ENCODE data around the gene ATG9A. TPM values are rescaled to one million over a fixed set of nuclear protein-coding genes. Genes with fewer than 3 reads are reported as not detected.
"Not testable (repeated sequence)": the region's sequence is repeated elsewhere in the genome, so short reads cannot be mapped to it uniquely, and the experiment has no call there.

The ATG9A gene, protein sequence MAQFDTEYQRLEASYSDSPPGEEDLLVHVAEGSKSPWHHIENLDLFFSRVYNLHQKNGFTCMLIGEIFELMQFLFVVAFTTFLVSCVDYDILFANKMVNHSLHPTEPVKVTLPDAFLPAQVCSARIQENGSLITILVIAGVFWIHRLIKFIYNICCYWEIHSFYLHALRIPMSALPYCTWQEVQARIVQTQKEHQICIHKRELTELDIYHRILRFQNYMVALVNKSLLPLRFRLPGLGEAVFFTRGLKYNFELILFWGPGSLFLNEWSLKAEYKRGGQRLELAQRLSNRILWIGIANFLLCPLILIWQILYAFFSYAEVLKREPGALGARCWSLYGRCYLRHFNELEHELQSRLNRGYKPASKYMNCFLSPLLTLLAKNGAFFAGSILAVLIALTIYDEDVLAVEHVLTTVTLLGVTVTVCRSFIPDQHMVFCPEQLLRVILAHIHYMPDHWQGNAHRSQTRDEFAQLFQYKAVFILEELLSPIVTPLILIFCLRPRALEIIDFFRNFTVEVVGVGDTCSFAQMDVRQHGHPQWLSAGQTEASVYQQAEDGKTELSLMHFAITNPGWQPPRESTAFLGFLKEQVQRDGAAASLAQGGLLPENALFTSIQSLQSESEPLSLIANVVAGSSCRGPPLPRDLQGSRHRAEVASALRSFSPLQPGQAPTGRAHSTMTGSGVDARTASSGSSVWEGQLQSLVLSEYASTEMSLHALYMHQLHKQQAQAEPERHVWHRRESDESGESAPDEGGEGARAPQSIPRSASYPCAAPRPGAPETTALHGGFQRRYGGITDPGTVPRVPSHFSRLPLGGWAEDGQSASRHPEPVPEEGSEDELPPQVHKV
- 46.5 and 75.4 TPM in 2 replicates for total RNA-seq

DNA sequence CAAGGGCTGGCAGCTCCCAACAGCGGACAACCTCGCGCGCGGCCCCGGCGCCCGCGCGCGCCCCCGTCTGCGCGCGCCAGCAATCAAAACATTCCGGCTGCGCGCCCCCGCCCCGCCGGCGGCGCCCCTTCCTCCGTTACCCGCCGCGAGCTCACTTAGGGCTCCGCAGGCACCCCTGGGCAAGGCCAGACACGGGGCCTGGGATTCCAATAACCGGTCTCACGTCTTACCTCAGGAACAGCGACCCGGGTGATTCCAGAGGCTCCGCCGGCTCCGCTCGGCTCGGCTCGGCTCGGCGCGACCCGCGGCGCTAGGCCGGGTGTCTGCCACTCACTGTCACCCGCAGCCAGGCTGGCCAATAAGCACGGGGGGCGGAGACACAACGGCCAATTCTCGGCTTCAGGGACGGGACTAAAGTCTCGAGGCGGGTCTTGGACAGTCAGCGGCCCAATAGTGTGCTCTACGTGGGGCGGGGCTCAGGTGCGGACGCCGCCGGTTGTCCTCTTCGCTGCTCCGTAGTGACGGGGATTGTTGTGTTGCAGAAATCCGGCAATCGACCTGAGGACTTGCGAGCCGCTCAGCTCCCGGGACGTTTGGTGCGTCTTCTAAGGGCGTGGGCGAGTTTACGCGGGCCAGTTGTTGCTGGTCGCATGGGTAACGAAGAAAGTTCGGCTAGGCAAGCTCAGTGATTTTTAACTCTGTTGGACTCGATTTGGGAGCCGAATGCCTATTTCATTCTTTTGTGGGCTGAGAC is at the start of gene ATG9A, which contains the start of gene ANKZF1:
TSS of gene ATG9A (minus strand) at position 332 of the 754 bp plus-strand sequence. CDS start 1,612 bp downstream, outside the sequence.
TSS of gene ANKZF1 (plus strand) at position 502 of the 754 bp plus-strand sequence. CDS start 452 bp downstream, outside the sequence.
- peak; percentile 99 for DNase-seq

DNA sequence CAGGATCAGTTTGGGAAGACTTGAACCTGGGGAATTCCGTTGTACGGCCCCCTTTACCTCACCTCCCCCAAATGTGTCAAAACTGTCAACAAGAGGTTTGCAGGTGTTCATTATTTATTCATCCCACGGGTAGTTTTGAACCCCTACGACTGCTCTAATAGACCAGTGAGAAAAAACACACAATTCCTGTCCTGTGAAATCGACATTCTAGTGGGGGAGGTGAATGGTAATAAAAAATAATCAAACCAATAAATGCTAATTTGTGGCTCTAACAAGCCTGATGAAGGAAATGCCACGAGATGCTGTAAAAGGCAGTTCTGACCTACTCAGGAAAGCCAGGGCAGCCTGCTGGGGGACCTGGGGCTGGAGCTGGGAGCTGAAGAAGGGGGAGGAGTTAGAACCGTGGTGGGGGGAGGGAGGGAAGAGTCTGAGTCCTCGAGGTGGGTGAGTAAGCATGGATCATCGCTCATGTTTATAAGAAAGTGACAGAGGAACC is 49.3 kb upstream of the ATG9A start:
- DNase-seq = no peak

DNA sequence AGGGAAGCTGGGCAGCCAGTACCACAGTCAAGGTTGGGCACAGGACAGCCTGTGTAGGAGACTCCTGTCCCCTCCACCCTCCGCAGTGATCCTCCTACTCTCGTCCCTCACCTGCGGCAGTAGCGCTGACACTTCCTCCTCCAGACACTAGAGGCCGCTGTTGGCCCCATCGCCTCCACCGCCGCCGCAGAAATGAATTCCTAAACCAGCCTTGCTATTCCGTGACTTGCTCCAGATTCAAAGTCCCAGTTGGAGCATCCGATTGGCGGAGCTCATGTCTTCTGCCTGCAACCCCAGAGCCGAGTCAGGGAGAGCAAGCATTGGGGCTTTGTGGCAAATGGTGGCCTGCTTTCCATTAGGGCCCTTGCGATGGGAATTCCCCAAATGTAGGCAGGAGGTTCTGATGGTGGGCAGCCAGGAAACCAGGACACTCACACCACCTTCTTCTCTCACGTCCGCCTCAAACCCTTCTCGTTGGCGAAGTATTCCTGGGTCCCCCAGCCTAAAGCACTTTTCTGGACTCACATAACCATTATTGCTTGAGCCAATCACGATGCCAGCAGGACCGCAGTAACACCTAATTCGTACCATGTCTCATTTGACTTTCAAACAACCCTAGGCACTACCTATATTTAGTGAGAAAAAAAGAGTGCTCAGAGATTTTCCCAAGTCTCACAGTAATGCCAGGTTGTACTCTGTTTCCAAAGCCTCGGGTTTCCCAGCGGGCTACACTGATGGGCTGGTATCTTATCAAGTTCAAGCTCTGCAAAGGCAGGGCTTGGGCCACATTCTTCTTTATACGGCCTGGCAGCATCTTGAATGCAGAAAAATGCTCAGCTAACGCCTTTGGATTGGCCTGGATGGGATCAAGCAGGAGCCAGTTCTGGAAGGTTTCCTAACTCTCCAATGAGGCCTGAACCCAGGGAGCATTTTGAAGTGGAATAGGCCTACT is 48.5 kb upstream of the ATG9A start:
- peak; percentile 83 for DNase-seq

DNA sequence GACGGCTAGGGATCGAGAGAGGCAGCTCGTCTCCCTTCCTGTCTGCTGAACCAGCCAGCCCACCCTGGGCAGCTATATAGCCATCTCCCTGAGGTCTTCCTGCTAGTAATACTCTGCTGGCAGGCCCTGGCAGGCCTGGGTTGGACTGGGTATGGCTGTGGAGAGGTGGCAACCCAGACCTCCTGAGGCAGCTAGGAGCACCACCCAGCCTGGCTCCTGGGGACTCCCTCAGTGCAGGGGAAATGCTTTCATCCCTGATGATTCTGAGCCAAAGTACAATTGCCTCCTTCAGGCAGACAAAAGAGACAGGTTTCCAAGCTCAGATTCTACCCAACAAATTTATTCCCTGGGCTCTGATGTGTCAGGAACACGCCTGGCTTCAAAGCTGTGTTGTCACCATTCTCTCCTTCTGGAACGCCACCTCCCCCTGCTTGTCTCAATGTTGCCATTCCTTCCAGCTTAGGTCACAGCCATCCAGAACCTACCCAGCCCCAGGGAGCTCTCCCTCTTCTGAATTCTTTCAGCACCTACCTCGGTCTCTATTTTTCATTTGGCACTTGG is 45.0 kb upstream of the ATG9A start:
- peak; percentile 19 for DNase-seq

DNA sequence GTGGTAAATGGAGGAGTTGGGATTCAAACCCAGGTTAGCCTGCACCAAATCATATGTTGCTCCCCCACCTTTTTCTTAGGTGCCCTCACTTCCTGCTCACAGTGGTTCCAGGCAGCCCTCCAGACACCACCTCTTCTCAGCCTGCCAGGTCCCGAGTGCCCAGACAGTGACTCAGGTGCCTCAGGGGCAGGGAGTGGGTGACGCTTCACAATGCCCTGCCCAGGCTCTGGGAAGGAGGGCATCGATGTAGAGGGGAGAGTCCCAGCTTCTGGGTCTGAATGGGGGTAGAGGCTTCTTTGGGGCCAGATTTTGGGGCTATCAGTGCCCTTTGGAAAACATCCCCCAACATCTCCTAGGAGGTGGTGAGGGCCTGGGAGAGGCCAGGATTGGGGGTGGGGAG is 44.5 kb upstream of the ATG9A start:
- DNase-seq = no peak

DNA sequence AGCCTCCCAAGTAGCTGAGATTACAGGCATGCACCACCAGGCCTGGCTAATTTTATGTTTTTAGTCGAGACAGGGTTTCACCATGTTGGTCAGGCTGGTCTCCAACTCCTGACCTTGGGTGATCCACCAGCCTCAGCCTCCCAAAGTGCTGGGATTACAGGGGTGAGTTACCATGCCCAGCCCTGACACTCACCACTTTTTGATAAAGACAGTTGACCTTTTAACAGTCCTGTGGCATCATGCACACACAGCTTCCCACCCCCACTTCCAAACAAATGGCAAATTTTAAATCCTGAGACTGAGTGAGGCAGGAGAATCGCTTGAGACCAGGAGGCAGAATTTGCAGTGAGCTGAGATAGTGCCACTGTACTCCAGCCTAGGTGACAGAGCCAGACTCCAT is 43.6 kb upstream of the ATG9A start:
- no peak for DNase-seq

DNA sequence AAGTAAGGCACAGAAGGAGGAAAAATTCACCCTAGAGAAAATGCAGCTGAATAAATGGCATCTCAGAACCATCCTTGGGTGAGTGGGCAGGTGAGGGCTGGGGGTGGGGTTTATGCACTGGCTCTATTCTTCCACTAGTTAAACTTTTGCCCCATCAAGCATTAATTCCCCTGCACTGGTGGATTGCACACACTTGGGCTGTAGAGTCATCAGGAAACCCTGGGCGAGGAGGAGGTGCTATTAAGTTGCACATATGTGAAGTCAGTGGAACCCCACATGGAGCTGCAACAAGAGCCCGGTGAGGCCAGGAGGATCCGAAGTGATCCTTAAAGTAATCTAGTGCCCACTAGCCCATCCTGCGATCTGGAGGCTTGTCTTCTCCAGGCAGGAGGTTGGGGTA is 42.9 kb upstream of the ATG9A start:
- DNase-seq = no peak

DNA sequence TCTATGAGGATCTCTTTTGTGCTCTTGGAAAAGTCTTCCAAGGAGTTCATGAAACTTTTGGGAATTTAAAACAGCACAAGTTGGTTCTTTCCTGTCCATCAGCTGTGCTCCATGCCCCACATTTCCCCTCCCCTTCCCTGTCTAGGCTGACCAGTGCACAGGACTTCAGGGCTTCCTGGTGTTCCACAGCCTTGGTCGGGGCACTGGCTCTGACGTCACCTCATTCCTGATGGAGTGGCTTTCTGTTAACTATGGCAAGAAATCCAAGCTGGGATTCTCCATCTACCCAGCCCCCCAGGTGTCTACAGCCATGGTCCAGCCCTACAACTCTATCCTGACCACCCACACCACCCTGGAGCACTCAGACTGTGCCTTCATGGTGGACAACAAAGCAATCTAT is 41.6 kb upstream of the ATG9A start:
- DNase-seq = no peak

DNA sequence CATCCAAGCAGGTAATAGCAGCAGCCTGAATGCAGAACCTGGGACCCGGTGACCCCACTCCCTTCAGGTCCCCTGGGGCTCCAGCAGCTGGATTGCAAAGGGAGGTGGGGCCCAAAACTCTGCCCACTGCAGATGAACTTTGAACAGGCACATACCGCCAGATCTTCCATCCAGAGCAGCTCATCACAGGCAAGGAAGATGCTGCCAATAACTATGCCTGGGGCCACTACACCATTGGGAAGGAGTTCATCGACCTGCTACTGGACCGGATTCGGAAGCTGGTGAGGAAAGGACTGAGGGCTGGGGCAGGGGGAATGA is 40.6 kb upstream of the ATG9A start:
- no peak for DNase-seq

DNA sequence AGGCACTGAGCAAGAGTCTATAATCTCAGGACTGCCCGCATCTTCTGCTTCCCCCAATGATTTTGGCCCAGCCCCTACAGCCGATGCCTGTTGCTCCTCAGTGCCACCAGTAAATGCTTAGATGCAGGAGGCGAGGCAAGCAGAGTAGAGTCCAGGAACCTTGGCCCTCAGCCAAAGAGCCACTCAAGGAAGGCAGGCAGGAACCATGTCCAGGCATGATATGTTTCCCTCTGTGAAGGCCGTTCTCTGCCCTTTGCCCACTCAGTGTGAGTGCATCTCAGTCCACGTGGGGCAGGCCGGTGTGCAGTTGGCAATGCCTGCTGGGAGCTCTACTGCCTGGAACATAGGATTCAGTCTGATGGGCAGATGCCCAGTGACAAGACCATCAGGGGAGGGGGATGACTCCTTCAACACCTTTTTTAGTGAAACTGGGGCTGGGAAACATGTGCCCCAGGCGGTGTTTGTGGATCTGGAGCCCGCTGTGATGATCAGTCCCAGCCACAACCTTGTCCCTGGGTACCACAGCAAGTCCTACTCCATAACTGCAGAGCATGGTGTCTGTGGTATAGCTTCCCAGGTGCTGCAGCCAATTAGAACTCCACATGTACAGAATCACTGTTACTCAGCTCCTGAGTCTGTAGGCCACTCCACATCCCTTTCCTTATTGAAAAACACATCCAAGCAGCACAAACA is 40.1 kb upstream of the ATG9A start:
- DNase-seq = peak; percentile 41

DNA sequence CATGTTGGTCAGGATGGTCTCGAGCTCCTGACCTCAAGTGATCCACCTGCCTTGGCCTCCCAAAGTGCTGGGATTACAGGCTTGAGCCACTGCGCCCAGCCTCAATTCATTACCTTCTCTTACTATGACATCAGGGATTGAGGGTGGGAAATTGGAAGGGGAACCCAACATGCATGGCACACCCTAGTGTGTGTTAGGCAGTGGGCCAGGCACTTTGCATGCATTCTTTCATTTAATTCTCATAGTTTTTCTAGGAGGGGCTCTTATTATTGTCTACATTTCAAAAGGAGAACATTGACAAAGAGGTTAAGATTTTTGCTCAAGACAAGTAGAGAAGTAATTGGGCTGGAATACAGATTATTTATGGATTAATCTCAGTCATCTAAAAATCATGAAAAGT is 38.9 kb upstream of the ATG9A start:
- no peak for DNase-seq

DNA sequence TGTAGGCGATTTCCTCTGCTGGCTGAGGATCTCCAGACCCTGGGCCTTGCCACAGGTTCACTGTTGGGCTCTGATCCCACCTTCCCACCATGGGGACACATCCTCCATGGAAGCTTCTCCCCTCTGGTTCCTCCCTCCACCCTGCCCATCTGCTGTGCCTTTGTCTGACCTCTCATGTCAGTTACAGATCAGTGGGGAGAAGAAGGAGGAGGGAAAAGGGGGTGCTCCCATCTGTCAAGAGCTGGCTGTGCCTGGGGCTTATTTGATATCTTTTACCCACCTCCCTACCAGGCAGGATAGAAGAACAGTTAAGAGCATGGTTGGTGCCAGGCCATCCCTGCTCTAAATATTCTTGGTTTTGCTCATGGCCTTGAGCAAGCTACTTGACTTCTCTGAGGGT is 37.5 kb upstream of the ATG9A start:
- DNase-seq = no peak

DNA sequence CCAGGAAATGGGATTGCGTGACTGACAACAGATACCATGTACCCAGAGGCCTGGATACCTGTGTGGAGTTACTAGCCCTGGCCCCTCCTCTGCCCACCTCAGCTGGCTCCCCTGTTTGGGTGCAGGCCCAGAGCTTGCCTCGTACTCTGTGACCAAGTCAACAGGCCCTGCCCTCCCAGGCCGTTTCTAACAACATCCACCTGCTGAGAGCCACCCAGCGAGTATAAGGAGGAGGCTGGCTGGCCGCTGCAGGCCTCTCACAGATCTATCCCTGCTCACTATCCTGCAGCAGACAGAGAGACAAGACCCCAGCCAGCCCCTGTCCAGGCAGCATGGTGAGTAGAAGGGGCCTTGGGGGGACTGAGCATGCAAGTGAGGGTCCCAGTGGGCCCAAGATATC is 36.8 kb upstream of the ATG9A start:
- DNase-seq = no peak

DNA sequence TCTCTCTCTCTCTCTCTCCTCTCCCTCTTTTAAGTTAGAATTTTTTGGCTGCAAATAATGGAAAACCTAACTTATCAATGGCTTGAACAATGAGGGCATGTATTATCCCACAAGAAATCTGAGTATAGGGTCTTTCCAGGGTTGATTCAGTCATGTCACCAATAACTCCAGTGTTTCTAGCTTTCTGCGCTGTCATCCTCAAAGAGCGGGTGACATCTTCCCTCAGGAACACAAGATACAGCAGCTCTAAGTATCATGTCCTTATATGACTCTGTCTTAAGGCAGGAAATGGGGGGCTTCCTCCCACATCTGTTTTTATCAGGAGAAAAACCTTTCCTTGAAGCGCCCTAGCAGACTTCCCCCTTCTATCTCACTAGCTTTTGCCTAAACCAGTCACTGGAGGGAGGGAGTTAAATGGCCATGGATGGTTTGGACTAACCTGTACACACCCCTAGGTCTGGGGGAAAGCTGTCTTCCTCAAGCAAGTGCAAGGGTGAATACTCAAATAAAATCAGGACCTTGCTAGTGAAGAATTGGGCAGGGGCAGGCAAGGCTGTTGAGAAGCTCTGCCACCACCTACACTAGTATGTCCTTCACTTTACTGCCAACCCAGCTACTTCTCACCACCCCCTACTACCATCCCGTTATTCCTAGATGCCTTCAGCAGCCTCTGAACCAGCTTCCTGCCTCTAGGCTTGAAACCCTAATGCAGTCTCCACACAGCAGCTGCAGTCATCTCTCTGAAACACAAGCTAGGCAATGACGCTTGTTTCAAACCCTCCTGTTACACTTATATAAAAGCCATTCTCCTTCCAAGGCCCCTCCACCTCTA is 31.8 kb upstream of the ATG9A start:
- no peak for DNase-seq

DNA sequence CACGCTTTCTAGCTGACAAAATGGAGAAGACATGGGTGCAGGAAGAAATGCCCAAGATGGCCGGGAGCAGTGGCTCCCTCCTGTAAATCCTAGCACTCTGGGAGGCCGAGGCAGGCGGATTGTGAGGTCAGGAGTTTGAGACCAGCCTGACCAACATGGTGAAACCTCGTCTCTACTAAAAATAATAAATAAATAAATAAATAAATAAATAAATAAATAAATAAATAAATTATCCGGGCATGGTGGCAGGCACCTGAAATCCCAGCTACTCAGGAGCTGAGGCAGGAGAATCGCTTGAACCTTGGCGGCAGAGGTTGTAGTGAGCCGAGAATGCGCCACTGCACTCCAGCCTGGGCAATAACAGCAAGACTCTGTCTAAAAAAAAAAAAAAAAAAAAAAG is 29.5 kb upstream of the ATG9A start:
- DNase-seq = not testable (repeated sequence)

DNA sequence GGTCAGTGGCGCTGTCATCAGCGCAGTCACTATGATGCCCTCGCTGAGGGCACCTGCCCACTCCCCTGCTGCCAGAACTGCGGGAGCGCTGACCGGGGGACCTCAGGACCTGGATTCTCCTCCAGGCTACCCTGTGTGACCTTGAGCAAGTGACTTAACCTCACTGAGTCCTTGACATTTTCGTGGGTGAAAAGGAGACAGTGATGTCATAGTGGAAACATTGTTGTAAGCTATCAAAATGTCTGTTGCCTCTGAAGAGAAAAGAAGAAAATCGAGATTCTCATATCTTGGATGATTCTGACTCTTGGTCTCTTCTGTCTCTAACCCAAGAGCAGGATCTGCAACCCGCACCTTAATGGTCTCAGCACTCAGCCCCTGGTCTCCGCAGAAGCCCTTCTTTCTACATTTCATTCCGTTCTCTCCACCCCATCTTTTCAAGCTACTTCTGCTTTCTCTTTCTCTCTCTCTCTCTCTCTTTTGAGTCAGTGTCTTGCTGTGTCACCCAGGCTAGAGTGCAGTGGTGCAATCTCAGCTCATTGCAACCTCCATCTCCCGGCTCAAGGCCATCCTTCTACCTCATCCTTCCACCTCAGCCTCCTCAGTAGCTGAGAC is 25.3 kb upstream of the ATG9A start:
- DNase-seq = no peak

DNA sequence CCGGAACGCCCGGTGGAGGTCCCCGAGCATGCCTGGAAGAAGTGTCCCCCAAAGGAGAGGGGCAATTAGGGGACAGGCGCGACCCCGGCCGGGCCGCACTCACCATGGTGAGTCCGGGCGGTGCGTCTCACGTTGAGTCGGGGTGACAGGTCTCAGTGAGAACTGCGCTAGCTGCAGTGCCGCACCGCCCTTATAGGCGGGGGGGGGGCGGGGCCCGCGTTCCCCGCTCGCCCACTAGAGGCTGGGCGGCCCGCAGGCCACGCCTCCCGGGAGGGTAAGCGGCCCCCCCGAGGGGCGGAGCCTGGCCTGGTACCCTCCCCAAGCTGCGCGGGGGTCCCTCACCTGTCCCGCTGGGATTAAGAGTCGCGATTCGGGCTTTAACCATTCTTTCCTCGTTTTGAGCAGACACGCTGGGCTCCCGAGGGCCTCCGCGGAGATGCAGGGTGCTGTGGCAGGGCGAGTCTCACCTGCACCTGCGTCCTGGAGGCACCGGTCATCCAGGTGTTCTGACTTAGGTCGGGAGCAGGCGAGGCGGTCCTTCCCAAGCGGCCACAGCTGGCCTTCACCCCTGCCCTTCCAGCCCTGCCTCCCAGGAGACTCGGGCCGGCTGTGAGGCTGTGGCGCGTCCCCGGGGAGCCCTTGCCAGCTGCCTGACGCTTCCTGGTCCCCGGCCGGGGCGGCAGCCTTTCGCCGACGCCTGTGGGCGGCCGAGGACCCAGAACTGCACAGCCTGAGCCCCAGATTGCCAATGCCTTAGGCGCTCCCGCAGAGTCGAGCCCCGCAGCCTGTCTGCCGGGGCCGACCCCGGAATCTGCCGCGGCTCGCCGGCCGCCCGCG is 24.5 kb upstream of the ATG9A start, which contains the start of gene TUBA4A:
TSS of gene TUBA4A (minus strand) at position 166 of the 837 bp plus-strand sequence. CDS start at position 106, 60 bp downstream.
- DNase-seq = peak; percentile 69
